OCI-LY1 (cell line): ENCODE data around the gene SPARC.

ENCODE experiments used
- H2AFZ ChIP-seq: fragments of 200-600 bp; sonication (generic), shearing (Covaris generic); 2 replicates; pipeline ENCODE4 v1.6.0; 2014; ENCODE audit warnings: antibody characterized with exemption, mild to moderate bottlenecking, low read length
- H3F3A ChIP-seq: fragments of 200-600 bp; sonication (generic), shearing (Covaris generic); 2 replicates; pipeline ENCODE4 v1.6.0; 2014; ENCODE audit warnings: mild to moderate bottlenecking, antibody characterized with exemption, low read length, moderate library complexity; ENCODE audit not compliant: insufficient read depth
- H3K27ac ChIP-seq: fragments of 200-600 bp; sonication (generic); 2 replicates; pipeline ENCODE4 v1.5.1; 2014; ENCODE audit warnings: low read length, mixed run types, mild to moderate bottlenecking, low read depth; ENCODE audit not compliant: poor library complexity, severe bottlenecking
- H3K27me3 ChIP-seq: fragments of 200-600 bp; sonication (generic); 2 replicates; pipeline ENCODE4 v1.6.0; 2014; ENCODE audit warnings: antibody characterized with exemption, mild to moderate bottlenecking, low read length, moderate library complexity; ENCODE audit not compliant: insufficient read depth
- H3K36me3 ChIP-seq: fragments of 200-600 bp; sonication (generic); 2 replicates; pipeline ENCODE4 v1.6.1; 2014; ENCODE audit warnings: mild to moderate bottlenecking, antibody characterized with exemption, low read length, moderate library complexity, mixed read lengths; ENCODE audit not compliant: insufficient read depth
- H3K4me1 ChIP-seq: fragments of 200-600 bp; sonication (generic); 2 replicates; pipeline ENCODE4 v1.5.1; 2014; ENCODE audit warnings: mild to moderate bottlenecking, low read length, moderate library complexity; ENCODE audit not compliant: insufficient read depth, severe bottlenecking
- H3K4me2 ChIP-seq: fragments of 200-600 bp; sonication (generic), shearing (Covaris generic); 2 replicates; pipeline ENCODE4 v1.6.1; 2014; ENCODE audit warnings: low read length
- H3K4me3 ChIP-seq: fragments of 200-600 bp; sonication (generic); 2 replicates; pipeline ENCODE4 v1.5.1; 2014; ENCODE audit warnings: low read length, low read depth, mild to moderate bottlenecking, mixed read lengths; ENCODE audit not compliant: poor library complexity, severe bottlenecking
- H3K79me2 ChIP-seq: fragments of 200-600 bp; shearing (Covaris generic); 2 replicates; pipeline ENCODE4 v1.6.1; 2016; ENCODE audit warnings: mixed run types, low read length, mixed read lengths; ENCODE audit not compliant: insufficient read depth
- H3K9ac ChIP-seq: fragments of 200-600 bp; sonication (generic), shearing (Covaris generic); 2 replicates; pipeline ENCODE4 v1.6.1; 2014; ENCODE audit warnings: mild to moderate bottlenecking, low read length, mixed read lengths
- H3K9me2 ChIP-seq: fragments of 200-600 bp; sonication (generic), shearing (Covaris generic); 2 replicates; pipeline ENCODE4 v1.6.1; 2014; ENCODE audit warnings: low read depth, mild to moderate bottlenecking, low read length, mixed read lengths
- H3K9me3 ChIP-seq: fragments of 200-600 bp; shearing (Covaris generic); 2 replicates; pipeline ENCODE4 v1.6.1; 2014; ENCODE audit warnings: low read length, mixed read lengths
- H4K20me1 ChIP-seq: fragments of 200-600 bp; sonication (generic), shearing (Covaris generic); 2 replicates; pipeline ENCODE4 v1.6.0; 2016; ENCODE audit warnings: mild to moderate bottlenecking, low read length; ENCODE audit not compliant: insufficient read depth
- CTCF ChIP-seq: fragments of 200-600 bp; sonication (generic), shearing (Covaris generic); IDR thresholded peaks from 2 replicates; pipeline ENCODE4 v1.5.1; 2017; ENCODE audit warnings: mild to moderate bottlenecking, antibody characterized with exemption, low read length, moderate library complexity, mixed read lengths
- EZH2 ChIP-seq: fragments of 200-600 bp; sonication (generic), shearing (Covaris generic); IDR thresholded peaks from 2 replicates; pipeline ENCODE4 v1.8.0; 2017; ENCODE audit warnings: borderline replicate concordance, mixed run types, mild to moderate bottlenecking, antibody characterized with exemption, low read length, moderate library complexity, mixed read lengths

Gene SPARC

GRCh38 chr5:151619812-151620460, 66.8 kb downstream of the SPARC start:
- no peak overlapping the region for H3K4me3 ChIP-seq
- H3K9me3 ChIP-seq, result no peaks in the 10 kb centered on the region
- H4K20me1 ChIP-seq, result no peaks in the 10 kb centered on the region
- H3K9me2 ChIP-seq, result no peaks in the 10 kb centered on the region
- no peaks in the 10 kb centered on the region; the same call in 1 of the 2 replicates for H3K27me3 ChIP-seq
- TF ChIP-seq EZH2 (no peak), CTCF (no peak)
- no peaks in the 10 kb centered on the region for H3K79me2 ChIP-seq
- no peaks in the 10 kb centered on the region for H3F3A ChIP-seq
- no peaks in the 10 kb centered on the region for H3K4me1 ChIP-seq
- no peaks in the 10 kb centered on the region for H3K36me3 ChIP-seq
- no peak overlapping the region for H3K4me2 ChIP-seq
- no peak overlapping the region for H2AFZ ChIP-seq
- no peak overlapping the region for H3K27ac ChIP-seq
- no peak overlapping the region for H3K9ac ChIP-seq

- no peaks in the 10 kb centered on the region for H3K79me2 ChIP-seq
- no peak overlapping the region for H2AFZ ChIP-seq
- no peak for TF ChIP-seq EZH2
- no peak for TF ChIP-seq CTCF
- H4K20me1 ChIP-seq, result no peaks in the 10 kb centered on the region
- no peak overlapping the region for H3K4me2 ChIP-seq
- H3K27me3 ChIP-seq, result no peaks in the 10 kb centered on the region; the same call in 1 of the 2 replicates
- H3K4me1 ChIP-seq, result no peaks in the 10 kb centered on the region
- no peaks in the 10 kb centered on the region for H3K9me3 ChIP-seq
- H3K27ac ChIP-seq, result no peak overlapping the region
- H3K4me3 ChIP-seq, result no peak overlapping the region
- H3K9ac ChIP-seq, result no peak overlapping the region
- no peaks in the 10 kb centered on the region for H3K36me3 ChIP-seq
- H3F3A ChIP-seq, result no peaks in the 10 kb centered on the region
- H3K9me2 ChIP-seq, result no peaks in the 10 kb centered on the region
These were observed 67.8 kb downstream of the SPARC start for GRCh38 chr5:151618907-151619306.

- no peak overlapping the region for H3K9ac ChIP-seq
- H2AFZ ChIP-seq, result no peak overlapping the region
- no peaks in the 10 kb centered on the region for H3K79me2 ChIP-seq
- no peaks in the 10 kb centered on the region for H4K20me1 ChIP-seq
- H3K36me3 ChIP-seq, result no peaks in the 10 kb centered on the region
- H3F3A ChIP-seq, result no peaks in the 10 kb centered on the region
- no peak overlapping the region for H3K4me3 ChIP-seq
- no peak overlapping the region for H3K27ac ChIP-seq
- TF ChIP-seq EZH2 (no peak), CTCF (no peak)
- H3K4me1 ChIP-seq, result no peaks in the 10 kb centered on the region
- H3K9me2 ChIP-seq, result no peaks in the 10 kb centered on the region
- no peaks in the 10 kb centered on the region for H3K9me3 ChIP-seq
- H3K27me3 ChIP-seq, result no peaks in the 10 kb centered on the region; the same call in 1 of the 2 replicates
- no peak overlapping the region for H3K4me2 ChIP-seq
These were observed 68.6 kb downstream of the SPARC start for GRCh38 chr5:151617841-151618710.
